ENCODE results near the gene AKR1B15.
"Not testable (repeated sequence)": the region's sequence is repeated elsewhere in the genome, so short reads cannot be mapped to it uniquely, and the experiment has no call there.

AKR1B15 gene

GRCh38 chr7:134558370-134558769, 9.5 kb downstream of the AKR1B15 start:
- H3K4ac ChIP-seq (ENCODE audit: low read length), result no peak overlapping the region
- H4K8ac ChIP-seq (ENCODE audit: low read depth, low read length), result no peak overlapping the region
- no peak overlapping the region for H3K18ac ChIP-seq (ENCODE audit: low read length)
- H3K27ac ChIP-seq (replicated peaks; ENCODE audit: low read length), result no peak overlapping the region
- H2BK5ac ChIP-seq (ENCODE audit: low read length), result no peak overlapping the region
- H2AK5ac ChIP-seq (ENCODE audit: low read depth, low read length), result no peak overlapping the region
- H3K14ac ChIP-seq (ENCODE audit: low read length), result no peak overlapping the region
- H3K27me3 ChIP-seq (ENCODE audit: control insufficient read depth in 3 of 3, insufficient read depth in 3 of 3, low read depth in 1 of 3, low read length in 3 of 3), result no peaks in the 10 kb centered on the region
- H3K79me1 ChIP-seq (ENCODE audit: low read depth, low read length), result no peaks in the 10 kb centered on the region
- no peak overlapping the region for H3K23ac ChIP-seq (ENCODE audit: low read depth, low read length, poor library complexity)
- H3K4me2 ChIP-seq (ENCODE audit: insufficient read depth, low read length, poor library complexity, severe bottlenecking), result no peak overlapping the region
- H3K9me3 ChIP-seq (replicated peaks in 1 of 2; ENCODE audit: control insufficient read depth in 2 of 2, insufficient read depth in 1 of 2, low read depth in 1 of 2, low read length in 2 of 2), result no peaks in the 10 kb centered on the region
- H2BK15ac ChIP-seq (ENCODE audit: low read length), result no peak overlapping the region
- no peak for DNase-seq (ENCODE audit: low spot score)
- no peaks in the 10 kb centered on the region for H3K36me3 ChIP-seq (replicated peaks in 1 of 2; ENCODE audit: control insufficient read depth in 2 of 2, insufficient read depth in 2 of 2, low read length in 2 of 2)
- no peak overlapping the region for H4K91ac ChIP-seq (ENCODE audit: low read depth, low read length, poor library complexity)
- H3K9ac ChIP-seq (ENCODE audit: low read depth, low read length, poor library complexity), result no peak overlapping the region
- H2AFZ ChIP-seq (ENCODE audit: low read length), result no peak overlapping the region
- no peaks in the 10 kb centered on the region for H3K4me1 ChIP-seq (ENCODE audit: control insufficient read depth in 2 of 2, insufficient read depth in 1 of 2, low read depth in 1 of 2, low read length in 2 of 2)
- WGBS, 2 donors (ENCODE audit: extremely low coverage in 2 of 2, insufficient read length in 2 of 2, insufficient replicate concordance in 1 of 2), result no CpG with 5 or more reads among the region's 5 CpGs
- H2BK12ac ChIP-seq (ENCODE audit: low read length), result no peak overlapping the region
- no peak overlapping the region for H2BK120ac ChIP-seq (ENCODE audit: low read depth, low read length)
- no peak overlapping the region for H3K4me3 ChIP-seq (ENCODE audit: low read length in 2 of 2)

DNA sequence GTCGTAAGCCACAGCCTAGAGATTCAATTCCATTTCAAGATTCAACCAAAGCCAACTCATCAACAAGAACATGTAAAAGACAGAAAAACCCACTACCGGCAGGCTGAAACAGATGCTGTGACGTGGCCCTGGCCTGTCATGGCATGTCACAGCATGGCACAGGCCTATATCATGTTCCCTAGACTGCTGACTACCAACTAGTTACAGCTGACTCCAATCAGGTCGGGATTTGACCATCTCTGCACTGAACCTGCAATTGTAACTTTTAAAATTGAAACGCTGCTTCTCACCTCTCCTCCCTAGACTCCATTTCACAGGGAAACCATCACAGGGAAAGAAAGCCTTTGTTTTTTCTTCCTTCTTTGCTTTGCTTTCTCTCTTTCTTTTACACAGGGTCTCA, 12.7 kb downstream of the AKR1B15 start:
- not testable (repeated sequence) for H2AFZ ChIP-seq (ENCODE audit: low read length); H3K4ac ChIP-seq (ENCODE audit: low read length); H2BK15ac ChIP-seq (ENCODE audit: low read length); H4K8ac ChIP-seq (ENCODE audit: low read depth, low read length); H2BK120ac ChIP-seq (ENCODE audit: low read depth, low read length); H3K23ac ChIP-seq (ENCODE audit: low read depth, low read length, poor library complexity); H2BK5ac ChIP-seq (ENCODE audit: low read length); H3K18ac ChIP-seq (ENCODE audit: low read length); DNase-seq (ENCODE audit: low spot score); H4K91ac ChIP-seq (ENCODE audit: low read depth, low read length, poor library complexity); H3K79me1 ChIP-seq (ENCODE audit: low read depth, low read length); H3K4me3 ChIP-seq (ENCODE audit: low read length in 2 of 2); H2AK5ac ChIP-seq (ENCODE audit: low read depth, low read length); H2BK12ac ChIP-seq (ENCODE audit: low read length); H3K27me3 ChIP-seq (ENCODE audit: control insufficient read depth in 3 of 3, insufficient read depth in 3 of 3, low read depth in 1 of 3, low read length in 3 of 3); H3K9ac ChIP-seq (ENCODE audit: low read depth, low read length, poor library complexity); H3K36me3 ChIP-seq (replicated peaks in 1 of 2; ENCODE audit: control insufficient read depth in 2 of 2, insufficient read depth in 2 of 2, low read length in 2 of 2); H3K14ac ChIP-seq (ENCODE audit: low read length); H3K9me3 ChIP-seq (replicated peaks in 1 of 2; ENCODE audit: control insufficient read depth in 2 of 2, insufficient read depth in 1 of 2, low read depth in 1 of 2, low read length in 2 of 2); H3K4me1 ChIP-seq (ENCODE audit: control insufficient read depth in 2 of 2, insufficient read depth in 1 of 2, low read depth in 1 of 2, low read length in 2 of 2); H3K4me2 ChIP-seq (ENCODE audit: insufficient read depth, low read length, poor library complexity, severe bottlenecking); H3K27ac ChIP-seq (replicated peaks; ENCODE audit: low read length)
- no CpG with 5 or more reads among the region's 5 CpGs for WGBS, 2 donors (ENCODE audit: extremely low coverage in 2 of 2, insufficient read length in 2 of 2, insufficient replicate concordance in 1 of 2)

DNA sequence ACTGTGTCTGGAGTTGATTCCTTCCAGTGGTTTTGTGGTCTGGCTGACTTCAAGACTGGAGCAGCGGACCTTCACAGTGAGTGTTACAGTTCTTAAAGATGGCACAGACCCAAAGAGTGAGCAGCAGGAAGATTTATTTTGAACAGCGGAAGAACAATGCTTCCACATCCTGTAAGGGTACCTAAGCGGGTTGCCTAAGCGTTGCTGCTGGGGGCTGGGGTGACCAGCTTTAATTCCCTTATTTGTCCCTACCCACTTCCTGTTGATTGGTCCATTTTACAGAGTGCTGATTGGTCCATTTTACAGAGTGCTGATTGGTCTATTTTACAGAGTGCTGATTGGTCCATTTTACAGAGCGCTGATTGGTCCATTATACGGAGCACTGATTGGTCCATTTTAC, 13.2 kb downstream of the AKR1B15 start:
- peaks cover 0 to 4% (median 0%) of the 10 kb centered on the region in 3 experiments for H3K27me3 ChIP-seq (ENCODE audit: control insufficient read depth in 3 of 3, insufficient read depth in 3 of 3, low read depth in 1 of 3, low read length in 3 of 3)
- no peak for DNase-seq (ENCODE audit: low spot score)
- no peak overlapping the region for H3K4ac ChIP-seq (ENCODE audit: low read length)
- H2BK15ac ChIP-seq (ENCODE audit: low read length), result no peak overlapping the region
- no peak overlapping the region for H3K23ac ChIP-seq (ENCODE audit: low read depth, low read length, poor library complexity)
- no peak overlapping the region for H2BK5ac ChIP-seq (ENCODE audit: low read length)
- no peak overlapping the region for H3K4me3 ChIP-seq (ENCODE audit: low read length in 2 of 2)
- H2AFZ ChIP-seq (ENCODE audit: low read length), result no peak overlapping the region
- H3K79me1 ChIP-seq (ENCODE audit: low read depth, low read length), result no peaks in the 10 kb centered on the region
- no peak overlapping the region for H2AK5ac ChIP-seq (ENCODE audit: low read depth, low read length)
- peaks cover 1 to 4% of the 10 kb centered on the region in 2 donors for H3K9me3 ChIP-seq (replicated peaks in 1 of 2; ENCODE audit: control insufficient read depth in 2 of 2, insufficient read depth in 1 of 2, low read depth in 1 of 2, low read length in 2 of 2)
- H4K91ac ChIP-seq (ENCODE audit: low read depth, low read length, poor library complexity), result no peak overlapping the region
- H3K27ac ChIP-seq (replicated peaks; ENCODE audit: low read length), result no peak overlapping the region
- no peaks in the 10 kb centered on the region for H3K4me1 ChIP-seq (ENCODE audit: control insufficient read depth in 2 of 2, insufficient read depth in 1 of 2, low read depth in 1 of 2, low read length in 2 of 2)
- no peak overlapping the region for H2BK12ac ChIP-seq (ENCODE audit: low read length)
- no peak overlapping the region for H3K4me2 ChIP-seq (ENCODE audit: insufficient read depth, low read length, poor library complexity, severe bottlenecking)
- H4K8ac ChIP-seq (ENCODE audit: low read depth, low read length), result no peak overlapping the region
- no peak overlapping the region for H3K9ac ChIP-seq (ENCODE audit: low read depth, low read length, poor library complexity)
- H3K18ac ChIP-seq (ENCODE audit: low read length), result no peak overlapping the region
- H2BK120ac ChIP-seq (ENCODE audit: low read depth, low read length), result no peak overlapping the region
- WGBS, 2 donors (ENCODE audit: extremely low coverage in 2 of 2, insufficient read length in 2 of 2, insufficient replicate concordance in 1 of 2), result no CpG with 5 or more reads among the region's 6 CpGs
- H3K36me3 ChIP-seq (replicated peaks in 1 of 2; ENCODE audit: control insufficient read depth in 2 of 2, insufficient read depth in 2 of 2, low read length in 2 of 2), result no peaks in the 10 kb centered on the region
- H3K14ac ChIP-seq (ENCODE audit: low read length), result no peak overlapping the region

DNA sequence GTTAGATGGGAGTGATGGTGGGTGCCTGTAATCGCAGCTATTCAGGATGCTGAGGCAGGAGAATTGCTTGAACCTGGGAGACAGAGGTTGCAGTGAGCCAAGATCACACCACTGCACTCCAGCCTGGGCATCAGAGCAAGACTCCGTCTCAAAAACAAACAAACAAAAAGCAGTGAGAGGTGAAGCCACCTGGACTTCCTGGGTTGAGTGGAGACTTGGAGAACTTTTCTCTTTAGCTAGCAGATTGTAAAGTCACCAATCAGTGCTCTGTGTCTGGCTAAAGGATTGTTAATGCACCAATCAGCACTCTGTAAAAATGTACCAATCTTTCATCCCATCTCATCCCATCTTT, 14.5 kb downstream of the AKR1B15 start:
- not testable (repeated sequence) for H2AK5ac ChIP-seq (ENCODE audit: low read depth, low read length); H3K9me3 ChIP-seq (replicated peaks in 1 of 2; ENCODE audit: control insufficient read depth in 2 of 2, insufficient read depth in 1 of 2, low read depth in 1 of 2, low read length in 2 of 2); DNase-seq (ENCODE audit: low spot score); H3K23ac ChIP-seq (ENCODE audit: low read depth, low read length, poor library complexity); H3K4me2 ChIP-seq (ENCODE audit: insufficient read depth, low read length, poor library complexity, severe bottlenecking); H3K79me1 ChIP-seq (ENCODE audit: low read depth, low read length); H3K9ac ChIP-seq (ENCODE audit: low read depth, low read length, poor library complexity); H3K14ac ChIP-seq (ENCODE audit: low read length); H3K4ac ChIP-seq (ENCODE audit: low read length); H2BK12ac ChIP-seq (ENCODE audit: low read length); H3K18ac ChIP-seq (ENCODE audit: low read length); H3K27me3 ChIP-seq (ENCODE audit: control insufficient read depth in 3 of 3, insufficient read depth in 3 of 3, low read depth in 1 of 3, low read length in 3 of 3); H4K8ac ChIP-seq (ENCODE audit: low read depth, low read length); H3K36me3 ChIP-seq (replicated peaks in 1 of 2; ENCODE audit: control insufficient read depth in 2 of 2, insufficient read depth in 2 of 2, low read length in 2 of 2); H4K91ac ChIP-seq (ENCODE audit: low read depth, low read length, poor library complexity); H2BK5ac ChIP-seq (ENCODE audit: low read length); H2AFZ ChIP-seq (ENCODE audit: low read length); H3K27ac ChIP-seq (replicated peaks; ENCODE audit: low read length); H3K4me1 ChIP-seq (ENCODE audit: control insufficient read depth in 2 of 2, insufficient read depth in 1 of 2, low read depth in 1 of 2, low read length in 2 of 2); H3K4me3 ChIP-seq (ENCODE audit: low read length in 2 of 2); H2BK120ac ChIP-seq (ENCODE audit: low read depth, low read length); H2BK15ac ChIP-seq (ENCODE audit: low read length)
- no CpG with 5 or more reads among the region's 2 CpGs for whole genome bisulfite sequencing, 2 donors (ENCODE audit: extremely low coverage in 2 of 2, insufficient read length in 2 of 2, insufficient replicate concordance in 1 of 2)

All from neuronal stem cell (in vitro differentiated cells).